HepG2 (cell line): ENCODE measurements around the gene MGA. TPM values are rescaled to one million over a fixed set of nuclear protein-coding genes. Genes with fewer than 3 reads are reported as not detected.

Source experiments
- ATAC-seq: fragments of 200-7000 bp; cut with Tn5 transposase; 3 replicates; pipeline ENCODE4 v1.9.1; 2020; ENCODE audit warnings: mild to moderate bottlenecking, moderate library complexity
- BruUV-seq: library from RNA; stranded (reverse); fragments of 400-500 nt; replicated peaks from 2 replicates; lab custom pipeline; 2021; lab: Mats Ljungman, UMichigan
- CTCF ChIA-PET: fragments of 300-600 bp; formaldehyde crosslinking; extraction: SDS; loops from one replicate; lab custom pipeline; 2021; ENCODE audit warnings: low total read pairs, inconsistent platforms, low intra/inter-chr PET ratio; lab: Yijun Ruan, JAX
- POLR2A ChIA-PET: fragments of 350-600 bp; sonication (Branson Sonifier 250); formaldehyde crosslinking; loops from one replicate; lab custom pipeline; 2020; ENCODE audit warnings: antibody characterized with exemption, inconsistent platforms; lab: Yijun Ruan, JAX
- DNase-seq: peaks from one replicate; pipeline ENCODE4 v3.0.0-alpha.2; 2015; ENCODE audit warnings: low spot score
- FAIRE-seq: peaks from 3 replicates; lab custom pipeline; 2011; peaks lifted over from hg19 to GRCh38; lab: Jason Lieb, UNC
- H2AFZ ChIP-seq: one replicate; pipeline ENCODE4 v1.6.1; 2011; ENCODE audit warnings: low read length, inconsistent platforms
- H3K27ac ChIP-seq: fragments of 300-600 bp; 3 replicates; pipeline ENCODE4 v1.8.0; 2011; ENCODE audit warnings: mixed run types, mild to moderate bottlenecking, mixed read lengths, low read length, inconsistent platforms; ENCODE audit not compliant: insufficient read depth; ENCODE audit errors: extremely low read length
- H3K27me3 ChIP-seq, 2 experiments: fragments of 200-600 bp in 1 of 2; 2 replicates in 1 of 2; 3 replicates in 1 of 2; pipeline versions ENCODE4 v1.6.0 to v1.8.0; 2011; ENCODE audit warnings: low read length in 2 of 2, mild to moderate bottlenecking in 2 of 2, moderate library complexity in 2 of 2, inconsistent platforms in 1 of 2; ENCODE audit not compliant: insufficient read depth in 2 of 2, control insufficient read depth in 1 of 2
- H3K36me3 ChIP-seq, 2 experiments: fragments of 200-600 bp in 1 of 2; replicated peaks in 1 of 2; 2 replicates in 1 of 2; 3 replicates in 1 of 2; pipeline versions ENCODE4 v1.5.1 to v1.8.0; 2011; ENCODE audit warnings: low read length in 2 of 2, inconsistent platforms in 1 of 2; ENCODE audit not compliant: insufficient read depth in 2 of 2, control insufficient read depth in 1 of 2
- H3K4me1 ChIP-seq: 2 replicates; pipeline ENCODE4 v1.5.1; 2012; ENCODE audit warnings: low read length, inconsistent platforms; ENCODE audit not compliant: insufficient read depth
- H3K4me2 ChIP-seq: 2 replicates; pipeline ENCODE4 v1.6.0; 2011; ENCODE audit warnings: low read depth, low read length, inconsistent platforms
- H3K4me3 ChIP-seq, 3 experiments: fragments of 200-600 bp in 1 of 3; sonication (generic), shearing (Covaris generic) in 1 of 3; replicated peaks in 1 of 3; 2 replicates each; pipeline ENCODE4 v1.5.1; 2011 to 2016; ENCODE audit warnings: low read length in 3 of 3, inconsistent platforms in 2 of 3, low read depth in 2 of 3, mild to moderate bottlenecking in 2 of 3, control low read depth in 1 of 3, mixed read lengths in 1 of 3; ENCODE audit not compliant: insufficient read depth in 1 of 3
- H3K79me2 ChIP-seq: one replicate; pipeline ENCODE4 v1.6.1; 2011; ENCODE audit warnings: low read length, inconsistent platforms; ENCODE audit not compliant: insufficient read depth
- H3K9ac ChIP-seq: 2 replicates; pipeline ENCODE4 v1.6.0; 2011; ENCODE audit warnings: mild to moderate bottlenecking, low read depth, low read length, inconsistent platforms; ENCODE audit not compliant: insufficient read depth
- H3K9me3 ChIP-seq: 2 replicates; pipeline ENCODE4 v1.5.1; 2012; ENCODE audit warnings: mild to moderate bottlenecking, low read length
- H4K20me1 ChIP-seq: 2 replicates; pipeline ENCODE4 v1.6.0; 2011; ENCODE audit warnings: inconsistent platforms, mild to moderate bottlenecking, low read length, moderate library complexity; ENCODE audit not compliant: insufficient read depth
- AGO2 ChIP-seq: fragments of 200-400 bp; formaldehyde crosslinking; optimal IDR thresholded peaks from 2 replicates; pipeline ENCODE3; 2017; ENCODE audit warnings: mild to moderate bottlenecking, low read depth, low read length, moderate library complexity
- EHMT2 ChIP-seq: fragments of 200-600 bp; sonication (generic); IDR thresholded peaks from 2 replicates; pipeline ENCODE4 v1.7.0; 2017; ENCODE audit warnings: antibody characterized with exemption, low read depth, low read length, borderline replicate concordance
- GABPA ChIP-seq, 2 experiments: IDR thresholded peaks; 2 replicates each; pipeline ENCODE4 v1.6.1; 2011 to 2016; ENCODE audit warnings: low read depth in 2 of 2, low read length in 1 of 2, missing biosample characterization in 1 of 2, missing genetic modification characterization in 1 of 2
- REXO4 ChIP-seq: sonication (generic); formaldehyde crosslinking; IDR thresholded peaks from 2 replicates; pipeline ENCODE4 v1.8.0; 2022; ENCODE audit warnings: missing genetic modification reagents, mild to moderate bottlenecking, borderline replicate concordance
- SKI ChIP-seq: fragments of 450-650 bp; IDR thresholded peaks from one replicate; pipeline ENCODE4 v1.6.1; 2018; ENCODE audit warnings: mild to moderate bottlenecking; ENCODE audit not compliant: partially characterized antibody
- SNAPC2 ChIP-seq: sonication (generic); formaldehyde crosslinking; IDR thresholded peaks from 2 replicates; pipeline ENCODE4 v1.8.1; 2022; ENCODE audit warnings: mild to moderate bottlenecking, missing genetic modification reagents
- TBX3 ChIP-seq: fragments of 450-650 bp; IDR thresholded peaks from 2 replicates; pipeline ENCODE4 v1.6.1; 2017; ENCODE audit warnings: antibody characterized with exemption, mild to moderate bottlenecking, inconsistent platforms, borderline replicate concordance
- ZFX ChIP-seq: sonication (generic); formaldehyde crosslinking; IDR thresholded peaks from 2 replicates; pipeline ENCODE4 v1.4.0; 2020; ENCODE audit warnings: mild to moderate bottlenecking, low read depth, missing genetic modification reagents, moderate library complexity
- ZNF562 ChIP-seq: sonication (generic); formaldehyde crosslinking; IDR thresholded peaks from 2 replicates; pipeline ENCODE4 v1.8.0; 2022; ENCODE audit warnings: missing genetic modification reagents, borderline replicate concordance
- ZNF629 ChIP-seq: sonication (generic); formaldehyde crosslinking; conservative IDR thresholded peaks from 2 replicates; pipeline ENCODE4 v1.5.0; 2020; ENCODE audit warnings: missing genetic modification reagents
- ZNF746 ChIP-seq: sonication (generic); formaldehyde crosslinking; IDR thresholded peaks from 2 replicates; pipeline ENCODE4 v1.8.0; 2022; ENCODE audit warnings: mild to moderate bottlenecking, missing genetic modification reagents
- WGBS: methylation state at CpG from one replicate; pipeline ENCODE4 v1.1.6; 2017; ENCODE audit warnings: low lambda C conversion rate; 5-methylcytosine and 5-hydroxymethylcytosine counted together
- in situ Hi-C: cut with HindIII; loops from 2 replicates; pipeline ENCODE4 v1.10.0; 2017; ENCODE audit warnings: low pct_unique_long_range_greater_than_20kb; ENCODE audit not compliant: extremely low pct_ligation_motif_present
- intact Hi-C: fragments of 100-400 bp; cut with micrococcal nuclease; formaldehyde crosslinking; loops from one replicate; pipeline ENCODE4 v1.10.0; 2022; ENCODE audit not compliant: unreplicated experiment
- polyA plus RNA-seq, 8 experiments: library from polyadenylated mRNA; depleted of rRNA in 3 of 8; stranded (reverse) in 7 of 8; unstranded in 1 of 8; fragments of >200 nt; fragmentation: Illumina TruSeq in 4 of 8; extraction: Trizol in 4 of 8; gene quantifications; 2 replicates each; pipeline versions ENCODE4 v1.2.1 to v1.2.3, GENCODE V29; 2011 to 2016; ENCODE audit warnings: low read depth in 4 of 8, missing spikeins in 1 of 8, mixed read lengths in 1 of 8; ENCODE audit not compliant: insufficient read depth in 1 of 8
- total RNA-seq, 5 experiments: library from RNA; depleted of rRNA; stranded (reverse); fragments of >200 nt; fragmentation: Illumina TruSeq; extraction: Trizol; gene quantifications; 2 replicates each; pipeline ENCODE4 v1.2.3, GENCODE V29; 2016; ENCODE audit warnings: low read depth in 1 of 5
- TF ChIP-seq, protein P1 (sequence below): sonication (generic); formaldehyde crosslinking; IDR thresholded peaks from 2 replicates; pipeline ENCODE4 v1.4.0; 2020; ENCODE audit warnings: mild to moderate bottlenecking, missing genetic modification reagents
- TF ChIP-seq, protein P2 (sequence below): sonication (generic); formaldehyde crosslinking; IDR thresholded peaks from 2 replicates; pipeline ENCODE4 v1.5.0; 2020; ENCODE audit warnings: mild to moderate bottlenecking, missing genetic modification reagents

The MGA gene
- total and polyA plus RNA-seq, 2 of the 13 experiments (the other 11 are each of a cell fraction or from before 2014, with no cell fraction given), result 5.3 to 59.0 TPM

DNA sequence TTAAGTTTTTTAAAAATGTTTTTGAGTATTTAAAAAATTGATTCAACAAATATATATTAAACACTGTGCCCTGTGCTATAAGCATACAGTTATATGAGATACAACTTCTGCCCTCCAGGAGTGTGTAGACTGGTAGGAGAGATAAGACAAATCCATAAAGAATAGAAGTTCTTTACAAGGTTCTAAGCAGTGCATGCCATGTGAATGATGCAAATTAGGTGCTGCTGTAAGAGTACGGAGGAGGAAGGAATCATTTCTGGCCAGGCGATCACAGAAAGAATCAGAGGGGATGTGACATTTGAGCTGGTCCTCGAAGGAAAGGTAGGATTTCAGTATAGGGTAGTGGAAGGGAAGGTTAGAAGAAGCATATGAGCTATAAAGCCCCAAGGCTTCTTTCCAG is 128.1 kb downstream of the MGA start (continued):
- TF ChIP-seq REXO4 (CRISPR knock-in tag) (no peak), EHMT2 (no peak), SNAPC2 (CRISPR knock-in tag) (no peak), TBX3 (no peak), ZNF562 (CRISPR knock-in tag) (no peak)

DNA sequence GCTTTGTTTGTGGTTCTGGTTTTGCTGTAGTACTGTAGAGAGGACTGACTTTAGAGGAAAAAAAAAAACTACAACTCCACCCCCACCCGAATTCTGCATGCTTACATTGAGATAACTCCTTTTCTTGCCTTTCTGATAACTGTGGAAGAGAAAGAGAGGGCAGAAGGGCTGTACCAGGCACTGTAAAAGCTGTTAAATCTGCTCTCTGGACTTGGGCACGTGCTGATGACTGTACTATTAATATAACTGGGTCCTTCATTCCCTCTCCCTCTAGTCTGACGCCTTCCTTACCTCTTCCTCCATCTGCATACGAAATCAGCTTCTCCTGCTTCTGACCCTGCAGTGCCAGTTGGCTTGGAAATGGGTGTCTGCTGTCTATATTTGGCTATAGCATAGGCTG is 129.0 kb downstream of the MGA start:
- Histone ChIP-seq H3K36me3 (no peaks in the 10 kb centered on the region), H3K79me2 (peaks cover 2% of the 10 kb centered on the region), H3K4me3 (no peak overlapping the region), H3K9ac (no peak overlapping the region), H3K27ac (no peak overlapping the region), H3K9me3 (no peaks in the 10 kb centered on the region), H3K27me3 (no peaks in the 10 kb centered on the region), H3K4me2 (no peak overlapping the region), H2AFZ (no peak overlapping the region), H3K4me1 (peaks cover 31% of the 10 kb centered on the region), H4K20me1 (no peaks in the 10 kb centered on the region)
- DNase-seq, result no peak
- ATAC-seq, result no peak
- no TSS peak for BruUV-seq
- TF ChIP-seq AGO2 (no peak), SKI (no peak)
- no peak for FAIRE-seq
- in situ Hi-C loops (no loop called here), intact Hi-C loops (no loop called here)
- ChIA-PET POLR2A (no interaction called here), CTCF (no interaction called here)
- WGBS, result 85% methylated on average over 4 of the region's 4 CpGs

DNA sequence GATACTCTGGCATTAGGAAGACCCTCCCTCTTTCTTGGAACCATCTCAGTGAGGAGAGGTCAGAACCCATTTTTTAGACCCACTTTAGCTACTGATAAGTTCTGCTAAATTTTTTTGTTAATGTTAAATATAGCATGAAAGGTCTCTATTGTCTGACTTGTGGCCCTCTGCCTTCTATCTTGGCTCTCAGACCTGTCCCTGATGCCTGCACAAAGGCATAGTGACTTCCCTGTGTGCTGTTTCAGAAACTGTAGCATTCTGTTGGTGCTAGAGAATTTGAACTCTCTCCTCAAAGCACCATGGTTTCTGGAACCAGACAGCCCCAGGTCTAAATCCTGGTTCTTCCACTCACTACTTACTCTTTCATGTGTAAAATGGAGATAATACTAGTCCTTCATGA is 129.5 kb downstream of the MGA start:
- DNase-seq, result no peak
- no peaks in the 10 kb centered on the region for H4K20me1 ChIP-seq
- ATAC-seq, result no peak
- no TSS peak for BruUV-seq
- FAIRE-seq, result no peak
- in situ Hi-C loops, result no loop called here
- no peak overlapping the region for H3K4me2 ChIP-seq
- H3K27me3 ChIP-seq, result no peaks in the 10 kb centered on the region
- no peak overlapping the region for H3K27ac ChIP-seq
- H2AFZ ChIP-seq, result no peak overlapping the region
- H3K9ac ChIP-seq, result no peak overlapping the region
- CTCF ChIA-PET, result no interaction called here
- intact Hi-C loops, result no loop called here
- H3K4me1 ChIP-seq, result peaks cover 31% of the 10 kb centered on the region
- H3K9me3 ChIP-seq, result no peaks in the 10 kb centered on the region
- peaks cover 2% of the 10 kb centered on the region for H3K79me2 ChIP-seq
- POLR2A ChIA-PET, result no interaction called here
- H3K36me3 ChIP-seq, result no peaks in the 10 kb centered on the region
- H3K4me3 ChIP-seq, result no peak overlapping the region
- TF ChIP-seq ZNF629 (CRISPR knock-in tag), result no peak
- no peak for TF ChIP-seq GABPA (IDR thresholded peaks at IDR 0.05; ENCODE audit: low read depth, low read length)
- TF ChIP-seq GABPA (CRISPR knock-in tag; IDR thresholded peaks at IDR 0.05; ENCODE audit: low read depth), result no peak
- TF ChIP-seq, protein P1, sequence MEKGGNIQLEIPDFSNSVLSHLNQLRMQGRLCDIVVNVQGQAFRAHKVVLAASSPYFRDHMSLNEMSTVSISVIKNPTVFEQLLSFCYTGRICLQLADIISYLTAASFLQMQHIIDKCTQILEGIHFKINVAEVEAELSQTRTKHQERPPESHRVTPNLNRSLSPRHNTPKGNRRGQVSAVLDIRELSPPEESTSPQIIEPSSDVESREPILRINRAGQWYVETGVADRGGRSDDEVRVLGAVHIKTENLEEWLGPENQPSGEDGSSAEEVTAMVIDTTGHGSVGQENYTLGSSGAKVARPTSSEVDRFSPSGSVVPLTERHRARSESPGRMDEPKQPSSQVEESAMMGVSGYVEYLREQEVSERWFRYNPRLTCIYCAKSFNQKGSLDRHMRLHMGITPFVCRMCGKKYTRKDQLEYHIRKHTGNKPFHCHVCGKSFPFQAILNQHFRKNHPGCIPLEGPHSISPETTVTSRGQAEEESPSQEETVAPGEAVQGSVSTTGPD (CRISPR knock-in tag), result no peak
- TF ChIP-seq ZFX (CRISPR knock-in tag), result no peak
- TF ChIP-seq, protein P2, sequence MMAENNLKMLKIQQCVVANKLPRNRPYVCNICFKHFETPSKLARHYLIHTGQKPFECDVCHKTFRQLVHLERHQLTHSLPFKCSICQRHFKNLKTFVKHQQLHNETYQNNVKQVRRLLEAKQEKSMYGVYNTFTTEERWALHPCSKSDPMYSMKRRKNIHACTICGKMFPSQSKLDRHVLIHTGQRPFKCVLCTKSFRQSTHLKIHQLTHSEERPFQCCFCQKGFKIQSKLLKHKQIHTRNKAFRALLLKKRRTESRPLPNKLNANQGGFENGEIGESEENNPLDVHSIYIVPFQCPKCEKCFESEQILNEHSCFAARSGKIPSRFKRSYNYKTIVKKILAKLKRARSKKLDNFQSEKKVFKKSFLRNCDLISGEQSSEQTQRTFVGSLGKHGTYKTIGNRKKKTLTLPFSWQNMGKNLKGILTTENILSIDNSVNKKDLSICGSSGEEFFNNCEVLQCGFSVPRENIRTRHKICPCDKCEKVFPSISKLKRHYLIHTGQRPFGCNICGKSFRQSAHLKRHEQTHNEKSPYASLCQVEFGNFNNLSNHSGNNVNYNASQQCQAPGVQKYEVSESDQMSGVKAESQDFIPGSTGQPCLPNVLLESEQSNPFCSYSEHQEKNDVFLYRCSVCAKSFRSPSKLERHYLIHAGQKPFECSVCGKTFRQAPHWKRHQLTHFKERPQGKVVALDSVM (CRISPR knock-in tag), result no peak
- no peak for TF ChIP-seq ZNF746
